ENCODE data around the gene FAM200C. TPM values are rescaled to one million over a fixed set of nuclear protein-coding genes. Genes with fewer than 3 reads are reported as not detected.

The FAM200C gene
- total and polyA plus RNA-seq, 2 of the 8 experiments (the other 6 are each of a cell fraction or from before 2014, with no cell fraction given), result 2.6 to 7.3 TPM

- H3K79me2 ChIP-seq (ENCODE audit: control insufficient read depth in 1 of 2, insufficient read depth in 2 of 2, low read length in 2 of 2), result peaks cover 9 to 54% of the 10 kb centered on the region in 2 experiments
These were observed 19.8 kb upstream of the FAM200C start for GRCh38 chr5:160419458-160420330.

More at GRCh38 chr5:160419458-160420330, 19.8 kb upstream of the FAM200C start:
- H3K56ac ChIP-seq (replicated peaks; ENCODE audit: insufficient read length, low read depth, low read length), result no peak overlapping the region
- DNase-seq (ENCODE audit: low read depth in 1 of 2, low spot score in 2 of 2) (no peak), FAIRE-seq (no peak)
- H3K9me3 ChIP-seq (ENCODE audit: insufficient read depth in 2 of 2, low read depth in 1 of 2, low read length in 1 of 2), result no peaks in the 10 kb centered on the region
- 0 out of 2 replicates have a peak overlapping the region, but pooled peaks have one; percentile 36 for H2AFZ ChIP-seq (ENCODE audit: low read length)
- H3K4me3 ChIP-seq (ENCODE audit: extremely low read depth in 1 of 4, insufficient read depth in 2 of 4, low read depth in 3 of 4, low read length in 4 of 4), result peak overlapping the region; percentile 83 to 95 (median 94); a peak in 7 of 8 replicates
- ChIA-PET CTCF (ENCODE audit: partially characterized antibody) (interaction anchor here (0.7 to 1.4 kb wide), 2 partner anchors 19 to 408 kb away, joined by 3 to 6 read pairs; no protein-coding TSS in a partner anchor), POLR2A (ENCODE audit: partially characterized antibody) (interaction anchor here (0.6 to 0.8 kb wide), 2 partner anchors 8 to 1311 kb away, joined by 3 to 4 read pairs; no protein-coding TSS in a partner anchor)
- H4K91ac ChIP-seq (replicated peaks; ENCODE audit: insufficient read length, low read length), result no peak overlapping the region
- 53% methylated on average over 11 of the region's 11 CpGs; no CpG with 5 or more reads in 1 of the 2 experiments for WGBS, 2 experiments (ENCODE audit: extremely low coverage in 1 of 2, insufficient coverage in 1 of 2, insufficient read length in 1 of 2, insufficient replicate concordance in 2 of 2, low coverage in 1 of 2, low lambda C conversion rate in 2 of 2, missing lambda C conversion rate in 1 of 2)
- H2BK20ac ChIP-seq (ENCODE audit: low read length), result no peak overlapping the region
- no peak overlapping the region; the same call in none of the 2 replicates for H2BK5ac ChIP-seq (ENCODE audit: low read depth, low read length)
- H3K18ac ChIP-seq (ENCODE audit: extremely low read depth, low read length), result 0 out of 2 replicates have a peak overlapping the region, but pooled peaks have one; percentile 9
- peaks cover 0 to 19% (median 14%) of the 10 kb centered on the region in 4 experiments; a peak in 6 of 8 replicates for H3K36me3 ChIP-seq (ENCODE audit: control insufficient read depth in 2 of 4, insufficient read depth in 4 of 4, low read length in 3 of 4)
- peak overlapping the region; percentile 77 to 91 for H3K4me2 ChIP-seq (ENCODE audit: insufficient read depth in 1 of 2, low read depth in 2 of 2, low read length in 2 of 2)
- no peak overlapping the region for H2AK5ac ChIP-seq (ENCODE audit: low read depth, low read length)
- H2BK12ac ChIP-seq (ENCODE audit: low read depth, low read length), result no peak overlapping the region
- no peaks in the 10 kb centered on the region for H3K27me3 ChIP-seq (replicated peaks in 1 of 4; ENCODE audit: control insufficient read depth in 3 of 4, extremely low read depth in 1 of 4, insufficient read depth in 3 of 4, low read length in 3 of 4)
- H3K14ac ChIP-seq (ENCODE audit: insufficient read length), result no peak overlapping the region
- H3K27ac ChIP-seq (ENCODE audit: low read depth, low read length), result peak overlapping the region; percentile 60; the same call in 1 of the 2 replicates
- H4K5ac ChIP-seq (ENCODE audit: insufficient read length, low read depth, low read length), result peak overlapping the region; percentile 71
- H3K23me2 ChIP-seq (ENCODE audit: low read depth, low read length), result peaks cover 5% of the 10 kb centered on the region
- H2BK15ac ChIP-seq (ENCODE audit: low read length), result no peak overlapping the region
- peak overlapping the region; percentile 91 for H3K4ac ChIP-seq (replicated peaks; ENCODE audit: insufficient read length, low read depth, low read length)
- H4K8ac ChIP-seq (ENCODE audit: extremely low read depth, insufficient read depth, low read length), result no peak overlapping the region
- H3K79me1 ChIP-seq (ENCODE audit: low read depth, low read length), result peaks cover 2% of the 10 kb centered on the region; the same call in 1 of the 2 replicates
- peaks cover 0 to 8% (median 4%) of the 10 kb centered on the region in 4 experiments; a peak in 3 of 7 replicates for H3K4me1 ChIP-seq (replicated peaks in 1 of 4; ENCODE audit: control insufficient read depth in 3 of 4, insufficient read depth in 4 of 4, low read length in 3 of 4)
- peak overlapping the region; percentile 39 to 93 (median 65) for H3K9ac ChIP-seq (replicated peaks in 1 of 4; ENCODE audit: extremely low read depth in 1 of 4, low read depth in 3 of 4, low read length in 3 of 4)
- peak overlapping the region; percentile 34 for H2BK120ac ChIP-seq (replicated peaks; ENCODE audit: low read depth, low read length)
- no peak for TF ChIP-seq GABPA (IDR thresholded peaks at IDR 0.05; ENCODE audit: borderline replicate concordance, insufficient read depth, low read length)
- no peak for TF ChIP-seq CTBP2 (IDR thresholded peaks at IDR 0.05; ENCODE audit: borderline replicate concordance, insufficient read depth, insufficient read length, low read length)
- TF ChIP-seq RFX5 (IDR thresholded peaks at IDR 0.05; ENCODE audit: borderline replicate concordance, low read depth, low read length), result no peak
- TF ChIP-seq EP300 (IDR thresholded peaks at IDR 0.05; ENCODE audit: borderline replicate concordance in 1 of 2, low read depth in 2 of 2, low read length in 2 of 2), result no peak
- peaks cover 0 to 3% of the 10 kb centered on the region in 2 experiments for H4K20me1 ChIP-seq (replicated peaks in 1 of 2; ENCODE audit: control insufficient read depth in 1 of 2, insufficient read depth in 2 of 2, low read length in 2 of 2)
- H3K23ac ChIP-seq (ENCODE audit: insufficient read length), result no peak overlapping the region

Measured in H1 (cell line).